NCI-H345 treated with DMSO at 0.1 percent for 48 hours (cell line): ENCODE measurements around the gene IER5L.

Experiments
- DNase-seq: peaks from one replicate; lab custom pipeline; 2025; ENCODE audit not compliant: unreplicated experiment; lab: John Stamatoyannopoulos, UW

IER5L gene

DNA sequence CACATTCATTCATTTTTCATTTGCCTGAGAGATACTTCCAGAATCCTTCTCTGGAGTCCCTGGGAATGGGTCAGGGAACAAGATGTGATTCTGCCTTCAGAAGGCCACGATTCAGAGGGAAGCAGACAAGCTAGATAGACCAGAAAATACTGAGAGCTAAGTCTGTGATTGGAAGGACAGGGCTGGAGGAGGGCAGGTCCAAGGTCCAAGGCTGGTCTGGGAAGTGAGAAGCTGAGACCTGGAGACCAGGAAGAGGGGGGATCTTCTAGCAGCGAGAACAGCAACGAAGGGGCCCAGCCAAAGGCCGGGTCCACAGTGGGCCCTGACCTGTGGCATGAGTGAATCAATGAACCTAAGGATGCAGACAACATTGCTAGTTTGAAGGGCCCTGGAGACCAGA is 4.1 kb upstream of the IER5L start:
- DNase-seq, result no peak

DNA sequence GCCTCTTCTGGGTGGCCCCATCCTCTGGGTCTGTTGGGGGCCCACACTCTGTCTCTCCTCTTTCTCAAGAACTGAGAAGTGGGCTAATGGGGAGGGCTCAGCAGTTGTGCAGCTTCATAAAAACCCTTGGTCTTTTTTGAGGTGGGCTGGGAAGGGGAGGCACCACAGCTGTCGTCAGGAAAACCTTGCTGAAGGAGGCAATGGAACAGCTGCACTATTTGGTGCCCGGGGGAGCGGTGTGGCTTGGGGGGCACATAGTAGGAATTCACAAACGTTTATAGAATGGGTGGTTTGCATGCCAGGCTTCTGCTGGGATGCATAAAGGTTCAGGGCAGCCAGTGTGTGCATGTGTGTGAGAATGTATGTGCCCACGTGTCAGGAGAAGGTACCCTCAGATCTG is 3.2 kb upstream of the IER5L start:
- DNase-seq, result no peak

- DNase-seq, result peak; percentile 76
Measured at GRCh38 chr9:129178568-129179382, 714 bp upstream of the IER5L start.

GRCh38 chr9:129177443-129177790 is 644 bp downstream of the IER5L start:
- DNase-seq, result no peak

GRCh38 chr9:129176701-129177442 is 1.2 kb downstream of the IER5L start:
- no peak for DNase-seq

DNA sequence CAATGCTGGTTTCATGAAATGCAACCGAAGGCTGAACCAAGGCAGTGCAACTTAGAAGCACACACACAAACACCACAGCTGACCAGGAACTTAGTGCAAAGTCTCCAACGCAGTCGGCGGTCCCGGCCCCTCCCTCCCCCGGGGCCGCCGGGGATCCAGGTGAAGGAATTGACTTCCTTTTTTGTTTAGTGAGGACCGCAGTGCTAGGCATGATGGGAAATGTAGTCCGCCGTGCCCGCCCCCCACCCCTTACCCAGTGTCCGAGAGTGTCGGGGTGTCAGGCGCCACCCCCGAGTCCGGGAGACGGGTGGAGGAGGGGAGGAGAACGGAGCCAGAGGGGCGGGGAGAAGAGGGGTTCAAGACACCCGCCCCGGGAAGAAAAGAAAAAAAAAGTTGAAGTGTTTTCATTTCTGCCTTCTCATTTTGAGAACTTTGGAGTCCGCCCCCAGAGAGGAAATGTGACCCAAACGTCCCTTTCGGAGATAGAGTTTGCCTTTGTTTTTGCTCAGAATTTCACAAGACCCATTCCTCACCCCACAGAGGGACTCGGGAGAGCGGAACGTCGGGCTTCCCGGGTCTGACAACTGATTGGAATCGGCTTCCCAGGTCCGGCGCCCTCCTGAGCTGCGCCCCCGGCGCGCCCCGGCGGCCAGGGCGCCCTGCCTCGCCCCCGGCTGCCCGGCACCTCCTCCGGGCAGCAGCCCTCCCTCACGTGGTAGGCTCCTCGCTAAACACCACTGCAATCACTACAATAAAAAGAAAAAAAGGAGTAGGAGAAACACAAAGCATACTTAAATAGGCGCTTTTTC is 2.0 kb downstream of the IER5L start:
- DNase-seq, result peak; percentile 39

GRCh38 chr9:129175515-129175824 is 2.6 kb downstream of the IER5L start:
- no peak for DNase-seq

GRCh38 chr9:129174724-129175514 is 3.1 kb downstream of the IER5L start:
- DNase-seq, result no peak

- DNase-seq, result peak; percentile 74
Measured at GRCh38 chr9:129174102-129174723, 3.8 kb downstream of the IER5L start.

GRCh38 chr9:129173296-129174101 is 4.6 kb downstream of the IER5L start:
- DNase-seq, result no peak

- no peak for DNase-seq
Measured at GRCh38 chr9:129172816-129173215, 5.2 kb downstream of the IER5L start.

DNA sequence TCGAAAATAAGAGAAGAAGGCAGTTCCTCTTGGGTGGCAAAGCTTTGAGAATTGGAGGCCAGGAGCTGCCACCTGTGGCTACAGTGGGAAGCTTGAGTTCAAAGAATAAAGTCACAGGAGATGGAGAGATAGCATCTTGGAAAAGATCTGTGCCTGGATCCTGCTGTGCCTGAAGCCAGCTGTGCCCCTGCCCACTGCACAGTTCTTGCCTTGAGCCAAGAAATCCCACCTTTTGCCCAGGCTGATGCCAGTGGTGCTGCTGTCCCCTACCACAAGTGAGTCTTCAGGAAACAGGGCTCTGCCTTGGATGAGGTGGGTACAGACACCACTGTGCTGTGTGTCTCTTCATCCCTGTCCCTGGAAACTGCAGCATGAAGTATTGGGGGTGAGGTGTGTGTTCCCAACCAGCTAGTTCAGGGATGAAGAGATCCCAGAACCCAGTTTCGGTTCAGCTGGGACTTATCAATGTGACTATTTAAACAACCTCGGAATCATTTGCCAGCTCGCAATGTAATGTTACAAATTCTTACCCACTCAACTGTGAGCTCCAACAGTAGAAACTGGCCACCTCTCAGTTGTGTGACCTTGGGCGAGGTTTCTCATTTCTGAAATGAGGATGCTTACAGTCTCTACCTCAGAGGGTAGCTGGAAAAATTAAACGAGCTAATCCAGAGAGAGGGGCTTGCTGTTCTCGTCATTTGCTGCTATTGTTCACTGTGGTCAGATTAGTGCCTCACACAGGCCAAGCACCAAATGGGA is 5.9 kb downstream of the IER5L start:
- no peak for DNase-seq

DNA sequence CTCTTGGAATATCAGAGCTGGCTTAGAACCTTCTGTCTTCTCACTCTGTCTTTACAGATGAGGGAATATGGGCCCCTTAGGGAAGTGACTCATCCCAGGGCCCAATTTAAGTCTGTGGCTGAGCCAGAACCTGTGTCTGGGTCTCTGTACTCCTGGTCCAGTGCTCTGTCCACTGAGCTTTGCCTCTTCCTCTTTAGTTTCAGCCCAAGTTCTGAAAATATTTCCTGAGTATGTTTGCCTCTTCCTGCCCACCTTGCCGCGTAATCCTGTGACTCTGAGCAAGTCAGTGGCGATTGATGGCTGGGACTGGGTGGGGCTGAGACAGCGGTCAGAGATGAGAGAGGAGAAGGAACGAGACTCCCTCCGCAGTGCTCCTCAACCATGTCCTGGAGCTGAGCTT is 7.8 kb downstream of the IER5L start:
- DNase-seq, result no peak

GRCh38 chr9:129166623-129167557 is 11.2 kb downstream of the IER5L start:
- no peak for DNase-seq

- DNase-seq, result no peak
Measured at GRCh38 chr9:129165198-129165597, 12.9 kb downstream of the IER5L start.

GRCh38 chr9:129164246-129164930 is 13.7 kb downstream of the IER5L start:
- no peak for DNase-seq

DNA sequence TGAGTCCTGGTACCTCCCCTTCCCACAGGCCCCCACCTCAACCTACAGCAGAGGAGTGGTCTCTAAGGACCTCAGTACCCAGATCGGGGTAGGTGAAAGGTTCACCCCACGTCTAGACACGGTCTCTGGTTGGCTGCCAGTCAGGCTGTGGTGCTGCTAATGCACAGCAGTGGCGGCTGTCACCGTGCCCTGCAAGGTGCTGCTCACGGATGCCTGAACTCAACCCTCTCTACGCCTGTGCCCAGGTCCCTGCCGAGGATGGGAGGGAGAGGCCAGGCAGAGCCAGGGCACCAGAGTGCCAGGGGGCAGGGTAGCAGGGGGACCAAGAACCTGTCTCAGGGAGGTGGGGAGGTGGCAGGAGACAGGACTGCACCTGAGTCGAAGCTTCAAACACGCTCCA is 14.3 kb downstream of the IER5L start:
- no peak for DNase-seq
